ENCODE data around the gene EHMT2. TPM values are rescaled to one million over a fixed set of nuclear protein-coding genes. Genes with fewer than 3 reads are reported as not detected.
A peak's percentile ranks its signal among the peaks of the same experiment; 100 is the strongest.

EHMT2 gene
- total and polyA plus RNA-seq, 2 of the 13 experiments (the other 11 are each of a cell fraction or from before 2014, with no cell fraction given), result 55.2 to 69.2 TPM

DNA sequence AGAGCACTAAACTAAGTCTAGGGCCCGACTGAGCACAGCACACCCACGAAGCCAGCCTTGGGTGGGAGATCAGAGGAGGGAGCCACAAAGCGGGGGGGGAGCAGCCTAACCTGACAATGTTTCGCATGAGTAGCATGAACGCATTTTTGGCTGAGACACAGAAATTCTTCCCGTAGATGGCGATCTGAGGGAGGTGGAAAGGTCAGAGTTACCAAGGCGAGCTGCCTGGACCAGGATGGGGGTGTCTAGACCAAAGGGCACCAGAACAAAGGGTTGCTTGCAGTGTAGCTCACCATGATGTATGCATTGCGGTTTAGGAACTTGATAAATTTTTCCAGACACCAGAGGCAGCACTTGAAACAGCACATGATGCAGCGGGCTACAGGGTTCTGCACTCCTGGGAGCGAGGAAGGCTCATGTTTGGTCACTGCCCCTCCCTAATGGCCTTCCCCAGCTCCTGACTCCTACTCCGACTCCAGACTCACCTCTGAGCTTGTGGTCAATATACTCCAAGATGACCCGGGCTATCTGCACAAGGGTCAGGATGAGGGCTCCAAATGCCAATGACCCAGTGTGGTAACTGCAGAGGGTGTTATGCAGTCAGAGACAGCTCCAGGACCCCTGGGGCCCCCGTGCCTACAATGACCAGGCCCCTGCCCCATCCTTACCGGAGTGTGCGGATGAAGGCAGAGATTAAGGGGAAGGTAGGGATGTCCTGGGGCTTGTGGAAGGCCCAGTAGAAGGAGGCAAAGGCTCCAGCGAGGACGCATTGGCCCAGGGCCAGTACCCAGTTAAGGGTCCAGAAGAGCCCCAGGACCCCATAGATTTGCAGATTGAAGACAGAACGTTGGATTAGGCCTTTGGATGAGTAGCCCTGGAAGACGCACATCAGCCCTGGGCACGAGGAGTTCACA, 32.0 kb downstream of the EHMT2 start (continued):
- TF ChIP-seq, protein P1, sequence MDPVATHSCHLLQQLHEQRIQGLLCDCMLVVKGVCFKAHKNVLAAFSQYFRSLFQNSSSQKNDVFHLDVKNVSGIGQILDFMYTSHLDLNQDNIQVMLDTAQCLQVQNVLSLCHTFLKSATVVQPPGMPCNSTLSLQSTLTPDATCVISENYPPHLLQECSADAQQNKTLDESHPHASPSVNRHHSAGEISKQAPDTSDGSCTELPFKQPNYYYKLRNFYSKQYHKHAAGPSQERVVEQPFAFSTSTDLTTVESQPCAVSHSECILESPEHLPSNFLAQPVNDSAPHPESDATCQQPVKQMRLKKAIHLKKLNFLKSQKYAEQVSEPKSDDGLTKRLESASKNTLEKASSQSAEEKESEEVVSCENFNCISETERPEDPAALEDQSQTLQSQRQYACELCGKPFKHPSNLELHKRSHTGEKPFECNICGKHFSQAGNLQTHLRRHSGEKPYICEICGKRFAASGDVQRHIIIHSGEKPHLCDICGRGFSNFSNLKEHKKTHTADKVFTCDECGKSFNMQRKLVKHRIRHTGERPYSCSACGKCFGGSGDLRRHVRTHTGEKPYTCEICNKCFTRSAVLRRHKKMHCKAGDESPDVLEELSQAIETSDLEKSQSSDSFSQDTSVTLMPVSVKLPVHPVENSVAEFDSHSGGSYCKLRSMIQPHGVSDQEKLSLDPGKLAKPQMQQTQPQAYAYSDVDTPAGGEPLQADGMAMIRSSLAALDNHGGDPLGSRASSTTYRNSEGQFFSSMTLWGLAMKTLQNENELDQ (CRISPR knock-in tag; IDR thresholded peaks at IDR 0.05; ENCODE audit: borderline replicate concordance), result no peak
- TF ChIP-seq ZNF549 (CRISPR knock-in tag; IDR thresholded peaks at IDR 0.05) (no peak), ZNF143 (CRISPR knock-in tag; IDR thresholded peaks at IDR 0.05) (peak; percentile 35; the same call in 1 of the 2 replicates), CBX5 (CRISPR knock-in tag; IDR thresholded peaks at IDR 0.05; ENCODE audit: borderline replicate concordance) (no peak; the same call in 1 of the 2 replicates), ZNF335 (CRISPR knock-in tag; IDR thresholded peaks at IDR 0.05) (peak; percentile 97), ZNF253 (CRISPR knock-in tag; IDR thresholded peaks at IDR 0.05; ENCODE audit: borderline replicate concordance) (no peak), TGIF2 (CRISPR knock-in tag; IDR thresholded peaks at IDR 0.05) (peak; percentile 68; the same call in 1 of the 2 replicates), RARA (CRISPR knock-in tag; IDR thresholded peaks at IDR 0.05) (peak; percentile 94), PLRG1 (conservative IDR thresholded peaks at IDR 0.05) (no peak), ARID2 (CRISPR knock-in tag; IDR thresholded peaks at IDR 0.05; ENCODE audit: borderline replicate concordance) (peak; percentile 38; the same call in 1 of the 2 replicates), ZNF232 (CRISPR knock-in tag; IDR thresholded peaks at IDR 0.05; ENCODE audit: borderline replicate concordance) (0 out of 2 replicates have a peak, but pooled peaks have one; percentile 3), ZNF768 (CRISPR knock-in tag; IDR thresholded peaks at IDR 0.05) (no peak; the same call in 1 of the 2 replicates), ZNF720 (CRISPR knock-in tag; IDR thresholded peaks at IDR 0.05) (no peak), ZEB1 (IDR thresholded peaks at IDR 0.05; ENCODE audit: insufficient replicate concordance, low read depth) (peak; percentile 51), ZKSCAN8 (CRISPR knock-in tag; IDR thresholded peaks at IDR 0.05; ENCODE audit: borderline replicate concordance) (no peak), ZFP41 (CRISPR knock-in tag; IDR thresholded peaks at IDR 0.05; ENCODE audit: borderline replicate concordance) (0 out of 2 replicates have a peak, but pooled peaks have one; percentile 40)
- TF ChIP-seq, protein P2, sequence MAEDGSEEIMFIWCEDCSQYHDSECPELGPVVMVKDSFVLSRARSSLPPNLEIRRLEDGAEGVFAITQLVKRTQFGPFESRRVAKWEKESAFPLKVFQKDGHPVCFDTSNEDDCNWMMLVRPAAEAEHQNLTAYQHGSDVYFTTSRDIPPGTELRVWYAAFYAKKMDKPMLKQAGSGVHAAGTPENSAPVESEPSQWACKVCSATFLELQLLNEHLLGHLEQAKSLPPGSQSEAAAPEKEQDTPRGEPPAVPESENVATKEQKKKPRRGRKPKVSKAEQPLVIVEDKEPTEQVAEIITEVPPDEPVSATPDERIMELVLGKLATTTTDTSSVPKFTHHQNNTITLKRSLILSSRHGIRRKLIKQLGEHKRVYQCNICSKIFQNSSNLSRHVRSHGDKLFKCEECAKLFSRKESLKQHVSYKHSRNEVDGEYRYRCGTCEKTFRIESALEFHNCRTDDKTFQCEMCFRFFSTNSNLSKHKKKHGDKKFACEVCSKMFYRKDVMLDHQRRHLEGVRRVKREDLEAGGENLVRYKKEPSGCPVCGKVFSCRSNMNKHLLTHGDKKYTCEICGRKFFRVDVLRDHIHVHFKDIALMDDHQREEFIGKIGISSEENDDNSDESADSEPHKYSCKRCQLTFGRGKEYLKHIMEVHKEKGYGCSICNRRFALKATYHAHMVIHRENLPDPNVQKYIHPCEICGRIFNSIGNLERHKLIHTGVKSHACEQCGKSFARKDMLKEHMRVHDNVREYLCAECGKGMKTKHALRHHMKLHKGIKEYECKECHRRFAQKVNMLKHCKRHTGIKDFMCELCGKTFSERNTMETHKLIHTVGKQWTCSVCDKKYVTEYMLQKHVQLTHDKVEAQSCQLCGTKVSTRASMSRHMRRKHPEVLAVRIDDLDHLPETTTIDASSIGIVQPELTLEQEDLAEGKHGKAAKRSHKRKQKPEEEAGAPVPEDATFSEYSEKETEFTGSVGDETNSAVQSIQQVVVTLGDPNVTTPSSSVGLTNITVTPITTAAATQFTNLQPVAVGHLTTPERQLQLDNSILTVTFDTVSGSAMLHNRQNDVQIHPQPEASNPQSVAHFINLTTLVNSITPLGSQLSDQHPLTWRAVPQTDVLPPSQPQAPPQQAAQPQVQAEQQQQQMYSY (CRISPR knock-in tag; IDR thresholded peaks at IDR 0.05), result peak; percentile 87
- TF ChIP-seq, protein P3, sequence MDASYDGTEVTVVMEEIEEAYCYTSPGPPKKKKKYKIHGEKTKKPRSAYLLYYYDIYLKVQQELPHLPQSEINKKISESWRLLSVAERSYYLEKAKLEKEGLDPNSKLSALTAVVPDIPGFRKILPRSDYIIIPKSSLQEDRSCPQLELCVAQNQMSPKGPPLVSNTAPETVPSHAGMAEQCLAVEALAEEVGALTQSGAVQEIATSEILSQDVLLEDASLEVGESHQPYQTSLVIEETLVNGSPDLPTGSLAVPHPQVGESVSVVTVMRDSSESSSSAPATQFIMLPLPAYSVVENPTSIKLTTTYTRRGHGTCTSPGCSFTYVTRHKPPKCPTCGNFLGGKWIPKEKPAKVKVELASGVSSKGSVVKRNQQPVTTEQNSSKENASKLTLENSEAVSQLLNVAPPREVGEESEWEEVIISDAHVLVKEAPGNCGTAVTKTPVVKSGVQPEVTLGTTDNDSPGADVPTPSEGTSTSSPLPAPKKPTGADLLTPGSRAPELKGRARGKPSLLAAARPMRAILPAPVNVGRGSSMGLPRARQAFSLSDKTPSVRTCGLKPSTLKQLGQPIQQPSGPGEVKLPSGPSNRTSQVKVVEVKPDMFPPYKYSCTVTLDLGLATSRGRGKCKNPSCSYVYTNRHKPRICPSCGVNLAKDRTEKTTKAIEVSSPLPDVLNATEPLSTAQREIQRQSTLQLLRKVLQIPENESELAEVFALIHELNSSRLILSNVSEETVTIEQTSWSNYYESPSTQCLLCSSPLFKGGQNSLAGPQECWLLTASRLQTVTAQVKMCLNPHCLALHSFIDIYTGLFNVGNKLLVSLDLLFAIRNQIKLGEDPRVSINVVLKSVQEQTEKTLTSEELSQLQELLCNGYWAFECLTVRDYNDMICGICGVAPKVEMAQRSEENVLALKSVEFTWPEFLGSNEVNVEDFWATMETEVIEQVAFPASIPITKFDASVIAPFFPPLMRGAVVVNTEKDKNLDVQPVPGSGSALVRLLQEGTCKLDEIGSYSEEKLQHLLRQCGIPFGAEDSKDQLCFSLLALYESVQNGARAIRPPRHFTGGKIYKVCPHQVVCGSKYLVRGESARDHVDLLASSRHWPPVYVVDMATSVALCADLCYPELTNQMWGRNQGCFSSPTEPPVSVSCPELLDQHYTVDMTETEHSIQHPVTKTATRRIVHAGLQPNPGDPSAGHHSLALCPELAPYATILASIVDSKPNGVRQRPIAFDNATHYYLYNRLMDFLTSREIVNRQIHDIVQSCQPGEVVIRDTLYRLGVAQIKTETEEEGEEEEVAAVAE (CRISPR knock-in tag; IDR thresholded peaks at IDR 0.05; ENCODE audit: borderline replicate concordance), result 0 out of 2 replicates have a peak, but pooled peaks have one; percentile 22

All from HepG2 (cell line).